GM12878 (cell line): ENCODE measurements around the gene OPTC. TPM values are rescaled to one million over a fixed set of nuclear protein-coding genes. Genes with fewer than 3 reads are reported as not detected.

Experiments used
- ATAC-seq: fragments of 200-7000 bp; cut with Tn5 transposase; 3 replicates; pipeline ENCODE4 v1.9.1; 2020; ENCODE audit warnings: mild to moderate bottlenecking, moderate library complexity
- BruUV-seq: library from RNA; stranded (reverse); fragments of 400-500 nt; replicated peaks from 2 replicates; lab custom pipeline; 2021; lab: Mats Ljungman, UMichigan
- CTCF ChIA-PET: fragments of 300-600 bp; sonication (Branson Sonifier 250); formaldehyde crosslinking; extraction: SDS; loops from one replicate; lab custom pipeline; 2021; ENCODE audit warnings: inconsistent platforms; lab: Yijun Ruan, JAX
- POLR2A ChIA-PET: fragments of 350-600 bp; formaldehyde crosslinking; extraction: SDS; loops from one replicate; lab custom pipeline; 2021; ENCODE audit warnings: inconsistent platforms; lab: Charles Lee
- RAD21 ChIA-PET: fragments of 300-600 bp; sonication (Branson Sonifier 250); formaldehyde crosslinking; loops from one replicate; lab custom pipeline; 2023; ENCODE audit warnings: antibody characterized with exemption; ENCODE audit not compliant: unreplicated experiment; lab: Charles Lee
- SMC1A ChIA-PET: fragments of 300-600 bp; sonication (Branson Sonifier 250); formaldehyde crosslinking; loops from one replicate; lab custom pipeline; 2023; ENCODE audit not compliant: unreplicated experiment, uncharacterized antibody; lab: Charles Lee
- DNase-seq: peaks from one replicate; pipeline ENCODE4 v3.0.0-alpha.2; 2011; ENCODE audit warnings: low read depth, low spot score
- FAIRE-seq: peaks from 3 replicates; lab custom pipeline; 2011; peaks lifted over from hg19 to GRCh38; lab: Jason Lieb, UNC
- H2AFZ ChIP-seq: 2 replicates; pipeline ENCODE4 v1.6.0; 2011; ENCODE audit warnings: low read depth, low read length, control low read depth; ENCODE audit not compliant: control insufficient read depth
- H3K27ac ChIP-seq: 2 replicates; pipeline ENCODE4 v1.5.1; 2011; ENCODE audit warnings: control low read depth; ENCODE audit not compliant: control insufficient read depth, insufficient read depth
- H3K27me3 ChIP-seq, 2 experiments: replicated peaks in 1 of 2; 2 replicates each; pipeline versions ENCODE4 v1.6.0 to v1.6.1; 2011; ENCODE audit warnings: low read length in 1 of 2; ENCODE audit not compliant: control insufficient read depth in 2 of 2, insufficient read depth in 2 of 2
- H3K36me3 ChIP-seq, 2 experiments: 2 replicates each; pipeline ENCODE4 v1.5.1; 2011; ENCODE audit warnings: low read length in 1 of 2; ENCODE audit not compliant: control insufficient read depth in 2 of 2, insufficient read depth in 2 of 2
- H3K4me1 ChIP-seq: 2 replicates; pipeline ENCODE4 v1.6.1; 2011; ENCODE audit warnings: mild to moderate bottlenecking, low read length, moderate library complexity, mixed read lengths; ENCODE audit not compliant: control insufficient read depth, insufficient read depth
- H3K4me2 ChIP-seq: 2 replicates; pipeline ENCODE4 v1.6.0; 2011; ENCODE audit warnings: control low read depth; ENCODE audit not compliant: control insufficient read depth, insufficient read depth
- H3K4me3 ChIP-seq: fragments of 200-600 bp; sonication (generic); 2 replicates; pipeline ENCODE4 v1.5.1; 2016
- H3K79me2 ChIP-seq: 2 replicates; pipeline ENCODE4 v1.6.0; 2011; ENCODE audit warnings: low read length; ENCODE audit not compliant: control insufficient read depth, insufficient read depth
- H3K9ac ChIP-seq: 2 replicates; pipeline ENCODE4 v1.8.0; 2011; ENCODE audit warnings: low read length, control low read depth, mixed read lengths; ENCODE audit not compliant: control insufficient read depth, insufficient read depth
- H3K9me3 ChIP-seq: replicated peaks from 3 replicates; pipeline ENCODE4 v1.5.1; 2011; ENCODE audit warnings: mild to moderate bottlenecking, low read length; ENCODE audit not compliant: control insufficient read depth, insufficient read depth
- H4K20me1 ChIP-seq: 2 replicates; pipeline ENCODE4 v1.6.0; 2011; ENCODE audit not compliant: control insufficient read depth, insufficient read depth
- CBFB ChIP-seq: IDR thresholded peaks from 2 replicates; pipeline ENCODE4 v1.6.1; 2016; ENCODE audit warnings: antibody characterized with exemption, low read depth
- MEF2A ChIP-seq: IDR thresholded peaks from 2 replicates; pipeline ENCODE4 v1.6.1; 2011; ENCODE audit warnings: low read depth, mild to moderate bottlenecking, low read length, moderate library complexity; ENCODE audit not compliant: insufficient read depth
- PAX5 ChIP-seq: IDR thresholded peaks from 2 replicates; pipeline ENCODE4 v1.6.1; 2011; ENCODE audit warnings: low read depth, low read length, borderline replicate concordance
- RFX5 ChIP-seq: IDR thresholded peaks from 2 replicates; pipeline ENCODE4 v1.6.1; 2011; ENCODE audit warnings: low read depth, low read length, improper control_type of control experiment
- YBX1 ChIP-seq: fragments of 450-650 bp; IDR thresholded peaks from 2 replicates; pipeline ENCODE4 v1.6.1; 2016; ENCODE audit warnings: antibody characterized with exemption
- WGBS: methylation state at CpG from one replicate; pipeline ENCODE4 v1.1.6; 2016; ENCODE audit warnings: low lambda C conversion rate; ENCODE audit not compliant: insufficient replicate concordance, insufficient coverage; ENCODE audit errors: missing lambda C conversion rate; 5-methylcytosine and 5-hydroxymethylcytosine counted together
- in situ Hi-C: fragments of 300-500 bp; cut with MboI; formaldehyde crosslinking; loops from 9 replicates; pipeline ENCODE4 v1.14.3; 2018; ENCODE audit warnings: mixed read lengths
- intact Hi-C: fragments of 100-400 bp; cut with micrococcal nuclease; formaldehyde crosslinking; loops from one replicate; pipeline ENCODE4 v1.14.2; 2022; ENCODE audit not compliant: unreplicated experiment
- polyA plus RNA-seq, 11 experiments: library from polyadenylated mRNA; depleted of rRNA in 4 of 11; unstranded in 6 of 11; stranded (reverse) in 5 of 11; fragments of >200 nt; fragmentation: Nextera tagmentation in 4 of 11; fragmentation: Illumina TruSeq in 1 of 11; extraction: Ambion mirVana in 4 of 11; extraction: Trizol in 1 of 11; gene quantifications; 1 replicate in 1 of 11; 2 replicates in 10 of 11; pipeline versions ENCODE4 v1.2.1 to v1.2.3, GENCODE V29; 2011 to 2016; ENCODE audit warnings: inconsistent platforms in 2 of 11, missing spikeins in 2 of 11, low read depth in 1 of 11
- total RNA-seq, 4 experiments: library from RNA; depleted of rRNA in 3 of 4; stranded (reverse); fragments of >200 nt in 3 of 4; fragmentation: Illumina TruSeq in 1 of 4; extraction: Trizol in 1 of 4; gene quantifications; 2 replicates each; pipeline versions ENCODE4 v1.2.1 to v1.2.3, GENCODE V29; 2013 to 2021
- TF ChIP-seq, protein P1 (sequence below): fragments of 450-650 bp; IDR thresholded peaks from 2 replicates; pipeline ENCODE4 v1.6.1; 2018; ENCODE audit warnings: mild to moderate bottlenecking, low read depth, moderate library complexity; ENCODE audit not compliant: partially characterized antibody
- TF ChIP-seq, protein P2 (sequence below): fragments of 450-650 bp; IDR thresholded peaks from 2 replicates; pipeline ENCODE4 v1.6.1; 2014; ENCODE audit warnings: mild to moderate bottlenecking
- TF ChIP-seq, protein P3 (sequence below): IDR thresholded peaks from 2 replicates; pipeline ENCODE4 v1.6.1; 2012; ENCODE audit warnings: low read depth, low read length, improper control_type of control experiment

OPTC gene
- total and polyA plus RNA-seq, 10 of the 15 experiments (the other 5 are each of a cell fraction or from before 2014, with no cell fraction given): not detected

DNA sequence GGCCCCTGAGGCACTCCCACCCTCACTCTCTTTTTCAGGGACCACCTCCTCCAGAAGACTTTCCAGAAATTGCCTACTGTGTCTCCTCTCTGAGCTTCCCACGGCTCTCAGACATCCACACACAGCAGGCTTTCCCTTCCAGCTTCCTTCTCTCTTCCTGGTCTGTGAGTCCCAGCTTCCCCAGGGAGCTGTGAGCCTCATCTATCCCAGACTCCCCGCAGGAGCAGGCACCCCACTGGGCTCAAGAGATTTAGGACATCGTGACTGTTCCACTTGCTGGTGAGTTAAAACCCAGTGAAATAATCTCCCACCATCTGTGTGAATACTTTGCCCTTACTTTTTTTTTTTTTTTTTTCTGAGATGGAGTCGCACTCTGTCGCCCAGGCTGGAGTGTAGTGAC lies 40.3 kb upstream of the OPTC start:
- in situ Hi-C loops: no loop called here

More for the DNA sequence above, 40.3 kb upstream of the OPTC start:
- no peak overlapping the region for H3K4me2 ChIP-seq
- SMC1A ChIA-PET: interaction anchor here (0.6 to 5.0 kb wide), 14 partner anchors 8 to 186 kb away, joined by 3 to 16 read pairs (median 5); partner anchors contain the start of gene PRELP
- no peak for FAIRE-seq
- H3K27ac ChIP-seq: no peak overlapping the region
- no peak for DNase-seq
- no peaks in the 10 kb centered on the region for H4K20me1 ChIP-seq
- TF ChIP-seq, protein P1, sequence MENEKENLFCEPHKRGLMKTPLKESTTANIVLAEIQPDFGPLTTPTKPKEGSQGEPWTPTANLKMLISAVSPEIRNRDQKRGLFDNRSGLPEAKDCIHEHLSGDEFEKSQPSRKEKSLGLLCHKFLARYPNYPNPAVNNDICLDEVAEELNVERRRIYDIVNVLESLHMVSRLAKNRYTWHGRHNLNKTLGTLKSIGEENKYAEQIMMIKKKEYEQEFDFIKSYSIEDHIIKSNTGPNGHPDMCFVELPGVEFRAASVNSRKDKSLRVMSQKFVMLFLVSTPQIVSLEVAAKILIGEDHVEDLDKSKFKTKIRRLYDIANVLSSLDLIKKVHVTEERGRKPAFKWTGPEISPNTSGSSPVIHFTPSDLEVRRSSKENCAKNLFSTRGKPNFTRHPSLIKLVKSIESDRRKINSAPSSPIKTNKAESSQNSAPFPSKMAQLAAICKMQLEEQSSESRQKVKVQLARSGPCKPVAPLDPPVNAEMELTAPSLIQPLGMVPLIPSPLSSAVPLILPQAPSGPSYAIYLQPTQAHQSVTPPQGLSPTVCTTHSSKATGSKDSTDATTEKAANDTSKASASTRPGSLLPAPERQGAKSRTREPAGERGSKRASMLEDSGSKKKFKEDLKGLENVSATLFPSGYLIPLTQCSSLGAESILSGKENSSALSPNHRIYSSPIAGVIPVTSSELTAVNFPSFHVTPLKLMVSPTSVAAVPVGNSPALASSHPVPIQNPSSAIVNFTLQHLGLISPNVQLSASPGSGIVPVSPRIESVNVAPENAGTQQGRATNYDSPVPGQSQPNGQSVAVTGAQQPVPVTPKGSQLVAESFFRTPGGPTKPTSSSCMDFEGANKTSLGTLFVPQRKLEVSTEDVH: no peak
- TF ChIP-seq, protein P2, sequence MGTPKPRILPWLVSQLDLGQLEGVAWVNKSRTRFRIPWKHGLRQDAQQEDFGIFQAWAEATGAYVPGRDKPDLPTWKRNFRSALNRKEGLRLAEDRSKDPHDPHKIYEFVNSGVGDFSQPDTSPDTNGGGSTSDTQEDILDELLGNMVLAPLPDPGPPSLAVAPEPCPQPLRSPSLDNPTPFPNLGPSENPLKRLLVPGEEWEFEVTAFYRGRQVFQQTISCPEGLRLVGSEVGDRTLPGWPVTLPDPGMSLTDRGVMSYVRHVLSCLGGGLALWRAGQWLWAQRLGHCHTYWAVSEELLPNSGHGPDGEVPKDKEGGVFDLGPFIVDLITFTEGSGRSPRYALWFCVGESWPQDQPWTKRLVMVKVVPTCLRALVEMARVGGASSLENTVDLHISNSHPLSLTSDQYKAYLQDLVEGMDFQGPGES: no peak
- TF ChIP-seq RFX5 (no peak), CBFB (no peak), YBX1 (no peak), PAX5 (no peak), MEF2A (no peak)
- TF ChIP-seq, protein P3, sequence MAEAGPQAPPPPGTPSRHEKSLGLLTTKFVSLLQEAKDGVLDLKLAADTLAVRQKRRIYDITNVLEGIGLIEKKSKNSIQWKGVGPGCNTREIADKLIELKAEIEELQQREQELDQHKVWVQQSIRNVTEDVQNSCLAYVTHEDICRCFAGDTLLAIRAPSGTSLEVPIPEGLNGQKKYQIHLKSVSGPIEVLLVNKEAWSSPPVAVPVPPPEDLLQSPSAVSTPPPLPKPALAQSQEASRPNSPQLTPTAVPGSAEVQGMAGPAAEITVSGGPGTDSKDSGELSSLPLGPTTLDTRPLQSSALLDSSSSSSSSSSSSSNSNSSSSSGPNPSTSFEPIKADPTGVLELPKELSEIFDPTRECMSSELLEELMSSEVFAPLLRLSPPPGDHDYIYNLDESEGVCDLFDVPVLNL: no peak
- TF ChIP-seq, all 136 proteins: peak for 0
- Histone ChIP-seq H3K79me2 (no peaks in the 10 kb centered on the region), H3K4me3 (no peak overlapping the region), H3K4me1 (peaks cover 3% of the 10 kb centered on the region; the same call in 1 of the 2 replicates), H3K36me3 (no peaks in the 10 kb centered on the region), H3K9me3 (no peaks in the 10 kb centered on the region), H3K9ac (no peak overlapping the region), H2AFZ (no peak overlapping the region), H3K27me3 (no peaks in the 10 kb centered on the region)
- ChIA-PET CTCF (interaction anchor here (1.0 to 5.5 kb wide), 10 partner anchors 8 to 186 kb away, joined by 3 to 73 read pairs (median 6); no protein-coding TSS in a partner anchor), RAD21 (interaction anchor here (1.1 to 2.3 kb wide), 10 partner anchors 9 to 179 kb away, joined by 3 to 15 read pairs (median 4); no protein-coding TSS in a partner anchor), POLR2A (interaction anchor here (0.7 to 1.6 kb wide), 5 partner anchors 10 to 168 kb away, joined by 3 to 6 read pairs (median 4); no protein-coding TSS in a partner anchor)
- intact Hi-C loops: no loop called here
- ATAC-seq: no peak; the same call in 2 of the 3 replicates
- WGBS: 8% methylated on average over 5 of the region's 5 CpGs
- BruUV-seq: no TSS peak
